Fibroblast of lung (primary cell): Measurements from ENCODE around the gene CDK2.

Experiments used
- CTCF ChIP-seq, 2 donors: IDR thresholded peaks in 1 of 2; conservative IDR thresholded peaks in 1 of 2; 1 replicate in 1 of 2; 2 replicates in 1 of 2; pipeline ENCODE4 v1.5.1; 2011 to 2012; ENCODE audit warnings: low read length in 2 of 2, control low read depth in 1 of 2, inconsistent platforms in 1 of 2, low read depth in 1 of 2, mild to moderate bottlenecking in 1 of 2
- EZH2 ChIP-seq: IDR thresholded peaks from 2 replicates; pipeline ENCODE4 v1.5.1; 2012; ENCODE audit warnings: low read length, control low read depth, mild to moderate bottlenecking; ENCODE audit errors: missing control alignments

- TF ChIP-seq EZH2 (no peak), CTCF (conservative IDR thresholded peaks at IDR 0.05 in 1 of 2, IDR thresholded peaks at IDR 0.05 in 1 of 2; ENCODE audit: low read depth in 1 of 2, low read length in 2 of 2) (no peak)
Observed at GRCh38 chr12:56014205-56014604, 47.6 kb downstream of the CDK2 start.
